DMS53 treated with DMSO at 0.1 percent for 48 hours (cell line): ENCODE results near the gene MRS2.

Source experiments
- DNase-seq: peaks from one replicate; lab custom pipeline; 2025; ENCODE audit not compliant: unreplicated experiment; lab: John Stamatoyannopoulos, UW

MRS2 gene

DNA sequence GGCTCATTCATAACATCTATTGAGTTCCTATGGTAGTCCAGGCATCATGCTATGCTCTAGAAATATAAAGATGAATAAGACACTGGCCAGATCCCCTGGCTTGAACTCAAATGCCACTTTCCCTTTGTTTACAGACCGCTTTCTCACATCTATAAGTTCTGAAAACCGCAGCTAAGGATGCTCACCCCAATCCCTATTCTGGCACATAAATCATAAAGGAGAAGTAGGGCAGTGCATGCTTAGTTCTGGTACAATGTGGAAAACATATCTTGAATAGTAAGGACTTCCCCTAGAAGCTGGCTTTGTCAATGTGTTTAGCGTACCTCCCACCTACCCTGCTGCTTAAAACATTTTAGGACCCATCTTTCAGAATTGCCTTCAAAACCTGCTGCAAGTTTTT is 26.4 kb downstream of the MRS2 start:
- DNase-seq, result no peak

DNA sequence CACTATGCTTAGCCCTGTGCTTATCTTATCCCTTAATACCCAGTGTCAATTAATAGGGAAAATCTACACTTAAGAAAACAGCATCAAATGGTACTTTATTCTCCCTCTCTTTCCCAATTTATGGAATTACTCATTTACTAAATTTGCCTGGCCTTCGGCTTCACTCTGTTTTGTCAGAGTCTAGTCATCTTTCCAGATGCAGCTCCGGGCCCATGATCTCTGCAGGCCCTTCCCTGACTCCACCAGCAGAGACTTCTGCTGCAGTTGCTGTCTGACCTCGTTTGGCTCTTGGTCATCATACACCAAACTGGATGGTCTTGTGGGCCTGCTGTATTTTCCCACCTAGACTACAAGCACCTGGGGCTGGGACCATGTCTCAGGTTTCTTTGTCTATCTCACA is 27.4 kb downstream of the MRS2 start:
- no peak for DNase-seq

DNA sequence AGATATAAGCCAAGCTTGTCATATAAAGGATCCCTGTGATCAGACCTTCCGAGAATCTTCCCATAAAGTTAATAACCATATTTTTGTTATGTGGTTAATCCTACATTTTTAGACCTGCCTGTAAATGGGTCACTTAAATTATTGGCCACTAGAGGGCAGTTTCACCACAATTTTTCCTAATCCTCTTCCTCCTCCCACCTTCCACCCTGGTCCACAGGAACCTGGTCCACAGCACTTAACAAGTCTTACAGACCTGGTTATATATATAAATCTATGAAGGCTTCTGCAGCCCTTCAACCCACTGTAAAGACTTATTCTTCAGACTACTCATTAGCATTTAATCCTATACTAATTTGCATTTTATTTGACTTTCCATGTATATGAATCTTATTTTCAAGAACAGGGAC is 28.3 kb downstream of the MRS2 start:
- DNase-seq, result peak; percentile 62

DNA sequence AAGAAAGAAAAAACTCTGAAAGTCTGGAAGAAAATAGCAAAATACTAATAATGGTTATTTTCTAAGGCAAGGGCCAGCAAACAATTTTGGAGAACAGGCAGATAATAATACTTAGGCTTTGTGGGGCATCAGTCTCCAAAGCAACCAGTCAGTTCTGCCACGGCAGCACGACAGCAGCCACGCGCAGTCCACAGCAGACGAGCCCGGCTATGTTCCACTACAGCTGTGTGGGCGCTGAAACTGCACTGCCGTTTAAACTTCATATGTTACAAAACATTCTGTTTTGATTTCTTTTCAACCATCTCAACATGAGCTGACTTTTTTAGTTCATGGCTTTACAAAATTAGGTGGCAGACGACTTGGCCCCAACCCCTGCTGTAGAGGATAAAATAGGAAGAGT is 29.9 kb downstream of the MRS2 start:
- DNase-seq, result no peak

DNA sequence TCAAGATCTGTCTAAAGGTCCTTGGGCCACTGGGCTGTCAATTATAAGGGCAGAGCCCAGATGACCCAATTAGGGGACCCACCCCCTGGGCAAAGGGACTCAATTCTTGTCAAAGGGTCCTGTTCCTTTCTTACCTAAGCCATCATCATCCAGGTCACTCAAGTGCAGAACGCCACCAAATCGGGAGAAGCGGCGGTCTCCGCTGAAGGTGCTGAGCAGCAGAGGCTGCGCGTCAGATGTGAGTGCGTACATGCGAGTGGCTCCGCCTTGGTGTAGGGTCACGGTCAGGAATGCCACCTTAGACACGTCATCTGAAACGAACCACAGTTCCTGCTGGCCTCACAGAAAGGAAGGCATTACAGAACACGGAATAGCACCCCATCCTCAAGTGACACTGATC is 34.2 kb downstream of the MRS2 start:
- DNase-seq, result no peak

DNA sequence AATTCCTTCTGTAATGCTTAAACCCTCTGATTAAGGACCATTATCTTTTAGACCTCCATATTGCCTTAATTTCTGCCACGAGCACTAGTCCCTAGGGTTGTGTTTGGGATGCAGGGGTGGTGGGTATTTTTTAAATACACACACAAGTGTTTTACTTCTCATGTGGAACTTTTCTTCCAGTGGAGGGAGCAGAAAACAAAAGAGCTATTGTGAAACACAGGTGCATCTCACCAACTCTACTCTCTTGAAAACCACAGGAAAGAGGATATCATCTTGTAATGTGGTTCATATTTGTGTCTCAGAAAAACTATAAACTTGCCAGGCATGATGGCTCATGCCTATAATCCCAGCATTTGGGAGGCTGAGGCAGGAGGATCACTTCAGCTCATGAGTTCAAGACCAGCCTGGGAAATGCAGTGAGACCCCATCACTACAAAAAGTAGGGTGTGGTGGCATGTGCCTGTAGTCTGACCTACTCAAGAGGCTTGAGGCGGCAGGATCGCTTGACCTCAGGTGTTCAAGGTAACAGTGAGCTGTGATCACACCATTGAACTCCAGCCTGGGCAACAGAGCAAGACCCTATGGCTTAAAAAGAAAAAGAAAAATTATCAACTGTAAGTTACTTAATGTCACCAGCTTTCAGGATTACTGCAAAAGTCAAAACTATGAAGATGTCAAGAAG is 37.3 kb downstream of the MRS2 start:
- DNase-seq, result no peak

DNA sequence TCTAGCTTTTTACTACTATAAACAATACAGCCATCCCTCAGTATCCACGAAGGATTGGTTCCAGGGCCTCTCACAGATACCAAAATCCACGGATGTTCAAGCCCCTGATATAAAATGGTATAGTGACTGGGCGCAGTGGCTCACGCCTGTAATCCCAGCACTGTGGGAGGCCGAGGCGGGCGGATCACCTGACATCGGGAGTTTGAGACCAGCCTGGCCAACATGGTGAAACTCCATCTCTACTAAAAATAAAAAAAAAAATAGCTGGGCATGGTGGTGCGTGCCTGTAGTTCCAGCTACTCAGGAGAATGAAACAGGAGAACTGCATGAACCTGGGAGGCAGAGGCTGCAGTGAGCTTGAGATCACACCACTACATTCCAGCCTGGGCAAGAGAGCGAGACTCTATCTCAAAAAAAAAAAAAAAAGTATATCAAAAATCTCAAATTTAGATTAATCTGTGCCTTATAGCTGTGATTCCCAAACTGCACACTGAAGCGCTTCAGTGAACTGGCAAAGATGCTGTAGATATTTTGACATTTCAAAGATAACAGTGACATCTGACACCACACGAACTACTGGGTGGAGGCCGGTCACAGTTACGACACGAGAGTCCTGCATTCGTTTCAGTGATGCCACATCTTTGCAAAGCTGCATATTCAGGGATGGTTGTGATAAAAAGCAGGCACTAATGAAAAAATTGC is 38.3 kb downstream of the MRS2 start:
- DNase-seq, result no peak

DNA sequence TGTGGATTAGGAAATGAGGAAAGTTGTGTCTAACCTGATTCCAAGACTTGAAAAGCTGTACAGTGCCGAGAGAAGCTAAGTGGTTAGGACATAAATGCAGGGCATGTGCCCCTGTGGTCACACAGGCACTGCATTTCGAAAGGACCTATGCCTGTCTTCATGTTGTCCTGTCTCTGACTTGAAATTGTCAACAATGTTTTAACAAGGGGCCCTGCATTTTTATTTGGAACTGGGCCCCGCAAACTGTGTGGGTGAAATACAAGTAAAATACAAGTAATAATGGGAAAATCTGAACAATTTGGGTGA is 38.8 kb downstream of the MRS2 start:
- no peak for DNase-seq

DNA sequence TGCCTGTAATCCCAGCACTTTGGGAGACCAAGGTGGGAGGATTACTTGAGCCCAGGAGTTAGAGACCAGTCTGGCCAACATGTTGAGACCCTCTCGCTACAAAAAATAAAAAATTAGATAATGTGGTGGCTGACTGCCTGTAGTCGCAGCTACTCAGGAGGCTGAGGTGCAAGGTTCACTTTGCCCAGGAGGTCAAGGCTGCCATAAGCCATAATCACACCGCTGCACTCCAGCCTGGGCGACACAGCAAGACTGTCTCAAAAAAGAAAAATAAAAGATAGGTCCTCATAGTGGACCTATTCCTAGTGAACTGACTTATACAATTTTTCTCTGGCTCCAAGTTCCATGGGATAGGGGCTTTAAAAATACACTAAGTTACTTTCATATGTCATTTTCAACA is 41.9 kb downstream of the MRS2 start:
- DNase-seq, result no peak

DNA sequence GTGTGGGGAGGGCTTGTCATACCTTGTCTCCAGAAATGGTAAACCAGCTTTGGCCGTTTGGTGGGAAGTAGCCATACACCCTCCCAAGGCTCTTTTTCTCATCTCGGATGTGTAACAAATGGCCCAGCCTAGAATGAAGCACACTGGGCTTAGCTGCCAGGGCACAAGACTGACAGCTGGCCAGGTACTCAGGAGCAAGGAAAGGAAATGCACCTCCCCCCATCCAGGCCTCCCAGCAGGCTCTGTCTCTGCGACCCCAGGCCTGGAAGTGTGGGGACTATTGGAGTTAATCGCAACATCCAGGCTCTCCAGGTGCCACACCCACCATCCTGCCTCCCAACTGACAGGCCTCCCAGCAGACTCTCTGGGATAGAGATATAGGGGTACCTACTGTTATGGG is 43.0 kb downstream of the MRS2 start:
- DNase-seq, result no peak

DNA sequence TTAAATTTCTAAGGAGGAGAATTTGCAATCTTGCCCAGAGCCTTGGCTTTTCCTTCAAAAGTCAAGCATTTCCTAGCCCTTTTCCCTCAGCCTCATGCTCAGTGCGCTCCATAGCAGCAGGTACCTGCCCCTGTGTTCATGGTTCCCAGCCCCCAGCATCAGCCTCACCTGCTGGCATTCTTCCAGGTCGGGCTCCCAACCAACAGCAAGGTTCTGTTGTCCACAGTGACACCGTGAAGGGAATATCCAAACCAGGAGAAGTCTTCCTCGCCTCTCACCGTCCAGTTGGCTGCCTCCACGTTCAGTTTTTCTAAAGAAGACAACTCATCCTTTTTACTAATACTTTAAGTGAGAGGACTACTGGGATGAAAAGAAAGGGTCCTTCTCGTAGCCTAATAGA is 43.9 kb downstream of the MRS2 start:
- no peak for DNase-seq

DNA sequence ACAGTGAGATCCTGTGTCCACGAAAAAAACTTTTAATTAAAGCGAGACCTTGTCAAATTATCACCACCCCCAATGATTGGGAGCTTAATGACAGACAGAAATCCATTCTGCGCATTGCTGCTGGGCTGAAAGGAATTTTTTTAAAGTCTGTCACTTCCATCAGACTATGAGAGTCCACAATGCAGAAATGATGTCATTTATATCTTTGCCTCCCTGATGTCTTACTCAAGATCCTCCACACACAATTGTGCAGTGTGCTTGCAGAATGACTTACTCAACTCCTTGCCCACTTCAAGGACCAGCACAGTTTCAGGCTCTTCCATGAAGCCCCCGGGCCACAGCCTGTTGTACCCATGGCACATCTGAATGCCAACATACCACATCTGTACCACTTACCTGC is 45.7 kb downstream of the MRS2 start:
- DNase-seq, result no peak

DNA sequence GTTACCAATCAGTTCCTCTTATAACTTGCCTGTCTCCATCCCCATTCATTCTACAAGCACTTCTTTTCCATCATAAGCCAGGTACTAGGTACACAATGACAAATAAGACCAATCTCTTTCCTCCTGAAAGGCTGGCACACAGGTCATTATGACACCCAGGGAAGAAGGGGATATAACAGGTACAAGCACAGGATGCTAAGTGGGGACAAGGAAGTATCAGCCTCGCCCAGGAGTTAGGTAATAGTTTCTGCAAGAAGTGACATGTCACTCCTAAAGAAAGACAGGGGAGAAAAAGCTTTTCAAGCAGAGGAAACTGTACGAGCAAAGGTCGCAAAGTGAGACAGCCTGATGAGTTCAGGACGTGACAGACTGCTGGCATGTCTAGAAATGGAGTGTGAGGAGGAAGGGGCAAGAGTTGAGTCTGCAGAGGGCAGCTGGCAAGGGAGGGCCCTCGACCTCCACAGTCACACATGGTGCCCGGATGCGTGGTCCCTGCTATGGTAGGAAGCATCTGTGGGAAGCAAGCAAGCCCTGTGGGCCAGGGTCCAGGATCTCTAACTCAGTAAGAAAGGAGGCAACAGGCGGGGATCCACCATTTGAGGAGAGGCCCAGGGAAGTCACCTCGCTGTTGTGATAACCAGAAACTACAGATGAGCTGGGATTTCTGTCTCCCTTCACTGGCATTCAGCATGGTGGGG is 46.2 kb downstream of the MRS2 start:
- DNase-seq, result no peak

DNA sequence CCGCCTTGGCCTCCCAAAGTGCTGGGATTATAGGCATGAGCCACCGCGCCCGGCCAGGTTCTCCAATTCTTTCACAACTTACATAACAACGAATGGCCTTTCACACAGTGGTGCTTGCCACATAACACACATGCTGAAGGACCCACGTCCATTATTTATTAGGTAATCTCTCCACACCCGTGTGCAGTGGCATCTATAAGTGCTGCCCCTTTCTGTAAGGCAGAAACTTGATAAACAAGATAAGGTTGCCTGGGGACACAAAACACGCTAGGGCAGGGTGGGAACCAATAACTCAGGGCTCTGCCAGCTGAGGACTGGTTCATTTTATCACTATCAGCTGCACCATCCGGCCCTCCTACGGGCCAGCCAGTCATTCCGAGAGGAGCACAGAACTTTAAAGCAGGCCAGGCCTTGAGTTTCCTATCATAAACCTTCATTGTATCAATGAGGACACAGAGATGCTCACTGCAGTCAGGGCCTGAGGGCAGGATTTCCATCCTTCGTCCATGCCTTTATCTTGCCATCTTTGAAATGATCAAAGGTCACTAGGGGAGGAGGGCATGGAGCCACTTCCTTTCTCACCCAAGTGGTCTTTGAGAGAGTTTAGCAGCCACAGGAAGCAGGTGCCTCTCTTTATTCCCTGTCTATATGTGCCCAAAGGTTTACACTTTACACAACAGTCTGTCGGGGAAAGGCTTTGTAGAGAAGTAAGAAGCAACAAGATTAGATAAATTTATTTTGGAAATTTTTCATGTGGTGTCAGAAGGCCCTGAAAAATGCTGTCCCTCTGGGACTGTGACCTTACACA is 49.0 kb downstream of the MRS2 start:
- DNase-seq, result no peak

DNA sequence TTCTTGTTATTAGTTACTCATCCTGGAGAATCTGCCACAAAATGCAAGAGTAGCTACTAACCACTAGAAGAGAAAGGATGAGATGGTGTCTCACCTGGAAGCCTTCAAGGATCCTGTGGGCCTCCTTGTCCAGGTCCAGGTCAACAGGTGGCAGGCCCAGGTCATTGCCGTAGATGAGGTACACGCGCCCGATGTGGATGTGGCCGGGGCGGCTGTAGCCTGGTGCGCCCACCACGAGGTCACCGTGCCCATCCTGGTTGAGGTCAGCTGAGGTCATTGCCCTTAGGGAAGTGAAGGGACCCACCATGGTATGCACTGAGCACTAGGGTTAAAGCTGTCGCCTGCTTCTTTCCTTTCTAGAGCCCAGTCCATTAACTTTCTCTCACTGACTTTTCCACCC is 51.2 kb downstream of the MRS2 start:
- DNase-seq, result no peak

DNA sequence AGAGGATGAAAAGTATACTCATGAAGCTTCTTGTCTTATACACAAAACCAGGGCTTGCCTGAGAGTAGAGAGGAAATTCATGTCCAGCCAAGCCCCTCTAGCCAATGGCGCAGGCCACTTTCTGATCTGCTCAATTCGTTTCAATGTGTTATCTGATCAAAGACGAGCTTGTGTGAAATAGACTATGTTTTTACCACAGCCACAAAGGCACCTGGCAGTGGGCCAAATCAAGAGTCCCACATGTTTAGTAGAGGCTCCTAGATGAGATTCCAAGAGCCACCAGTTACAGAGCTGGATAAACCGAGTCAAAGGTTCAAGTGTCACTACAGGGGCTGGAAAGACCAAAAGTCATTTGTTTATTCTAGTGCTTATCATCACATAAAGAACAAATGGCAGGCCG is 51.7 kb downstream of the MRS2 start:
- DNase-seq, result no peak

DNA sequence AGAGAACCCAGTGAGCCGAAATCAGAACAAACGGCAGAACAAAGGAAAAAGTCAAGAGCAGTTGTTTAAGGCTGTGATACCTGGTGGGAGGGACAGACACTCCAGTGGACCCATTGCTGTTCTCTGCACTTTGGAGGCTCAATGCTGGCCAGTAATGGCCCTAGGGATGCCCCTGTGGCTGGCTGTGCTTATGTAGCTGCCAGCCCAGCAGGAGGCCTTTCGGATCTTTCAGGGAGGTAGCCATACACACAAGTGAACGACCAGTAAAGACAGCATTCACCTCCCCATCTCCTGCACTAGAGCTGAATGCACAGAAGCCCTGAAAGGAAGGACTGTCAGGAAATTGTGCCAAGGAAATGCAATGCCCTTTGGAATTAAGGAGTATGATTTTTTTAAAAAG is 52.3 kb downstream of the MRS2 start:
- no peak for DNase-seq

DNA sequence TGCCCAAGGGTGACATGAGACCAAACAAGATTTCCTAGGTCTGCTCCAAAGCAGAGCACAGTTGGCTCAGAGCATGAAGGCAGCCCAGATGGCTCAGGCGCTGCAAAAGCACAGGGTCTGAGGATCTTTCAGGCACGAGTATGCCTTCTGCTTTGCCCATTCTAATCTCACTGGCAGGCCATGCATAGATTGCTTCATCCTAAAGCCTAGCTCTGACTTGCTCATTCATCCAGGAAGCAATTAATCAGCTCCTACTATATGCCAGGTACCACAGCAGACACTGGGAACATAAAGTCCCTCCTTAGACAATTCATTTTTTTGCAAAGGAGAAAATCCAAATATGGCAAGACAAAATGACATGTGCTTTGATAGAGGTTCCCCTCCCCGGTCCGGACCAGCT is 55.4 kb downstream of the MRS2 start:
- no peak for DNase-seq

DNA sequence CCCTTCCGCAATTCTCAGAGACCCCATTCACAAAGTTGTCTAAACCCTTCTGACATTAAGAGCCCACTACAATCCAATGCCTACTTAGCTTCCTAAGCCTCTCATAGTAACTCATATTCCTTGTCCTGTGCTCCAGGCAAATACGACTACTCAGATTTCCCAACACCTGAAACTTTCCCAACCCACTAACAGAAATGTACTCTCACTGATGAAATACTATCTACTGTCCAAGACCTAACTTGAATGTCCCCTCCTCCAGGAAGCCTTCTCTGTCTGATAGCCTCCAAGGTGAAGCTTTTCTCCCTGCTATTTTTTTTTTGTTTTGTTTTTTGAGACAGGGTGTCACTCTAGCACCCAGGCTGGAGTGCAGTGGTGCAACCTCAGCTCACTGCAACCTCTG is 56.2 kb downstream of the MRS2 start:
- no peak for DNase-seq

DNA sequence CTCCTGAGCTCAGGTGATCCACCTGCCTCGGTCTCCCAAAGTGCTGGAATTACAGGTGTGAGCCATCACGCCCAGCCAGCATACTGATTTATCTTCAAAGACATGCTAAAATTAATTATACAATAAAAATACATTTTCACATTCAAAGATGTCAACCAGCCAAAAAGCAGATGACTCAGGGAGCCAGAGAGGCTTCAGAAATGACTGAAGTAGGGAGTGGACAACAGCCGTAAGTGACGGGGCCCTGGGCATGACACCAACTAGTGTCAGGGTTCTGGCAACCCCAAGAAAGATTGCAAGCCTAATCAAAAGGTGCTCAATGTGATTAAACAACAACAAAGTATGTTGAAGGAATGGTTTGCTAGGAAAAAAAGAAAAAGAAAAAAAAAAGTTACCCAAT is 58.2 kb downstream of the MRS2 start:
- DNase-seq, result no peak

DNA sequence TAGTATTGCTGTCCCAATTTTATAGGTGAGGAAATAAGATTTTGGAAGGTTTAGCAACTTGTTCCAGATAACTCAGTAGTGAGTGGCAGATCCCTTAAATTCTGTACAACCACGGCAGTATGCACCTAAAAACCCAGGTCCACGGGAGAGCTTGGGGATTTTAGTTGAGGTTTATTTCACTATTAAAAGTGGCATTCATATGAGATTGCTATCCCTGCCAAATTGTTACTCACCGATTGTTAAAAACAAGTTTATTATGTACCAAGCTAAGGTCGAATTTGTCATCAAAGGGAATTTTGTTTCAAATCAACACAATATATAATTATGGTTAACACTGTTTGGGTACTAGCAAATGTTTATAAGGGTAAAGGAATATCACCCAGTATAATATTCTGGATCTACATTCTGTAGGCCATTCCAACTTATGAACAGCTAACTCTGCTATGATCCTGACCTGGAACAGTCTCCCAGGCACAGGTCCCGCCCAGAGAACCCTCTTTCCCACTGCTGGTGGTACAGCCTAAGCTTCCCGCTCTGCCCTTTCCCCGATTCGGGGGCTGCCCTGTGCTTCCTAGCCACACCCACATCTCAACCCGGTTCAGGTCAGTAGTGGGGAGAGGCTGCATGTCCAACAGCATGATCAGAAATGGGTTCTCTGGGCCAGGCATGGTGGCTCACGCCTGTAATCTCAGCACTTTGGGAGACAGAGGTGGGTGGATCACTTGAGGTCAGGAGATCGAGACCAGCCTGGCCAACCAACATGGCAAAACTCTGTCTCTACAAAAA is 61.7 kb downstream of the MRS2 start:
- DNase-seq, result no peak
